ENCODE results near the gene CLIC3.

- no peak for TF ChIP-seq EZH2 (IDR thresholded peaks at IDR 0.05; ENCODE audit: borderline replicate concordance, insufficient read depth, low read depth, low read length, poor library complexity, severe bottlenecking)
- TF ChIP-seq CTCF (IDR thresholded peaks at IDR 0.05): no peak
Observed at GRCh38 chr9:136963341-136963740, 33.0 kb downstream of the CLIC3 start.

Data from B cell (primary cell).